K562 (cell line): ENCODE results near the gene PDPK1. TPM values are rescaled to one million over a fixed set of nuclear protein-coding genes. Genes with fewer than 3 reads are reported as not detected.
A peak's percentile ranks its signal among the peaks of the same experiment; 100 is the strongest.

Experiments used
- ATF1 ChIP-seq, 2 experiments: fragments of 450-650 bp in 1 of 2; IDR thresholded peaks; 2 replicates each; pipeline ENCODE4 v1.6.1; 2016; ENCODE audit warnings: missing compliant biosample characterization in 1 of 2, missing genetic modification characterization in 1 of 2
- COPS2 ChIP-seq: fragments of 450-650 bp; conservative IDR thresholded peaks from 2 replicates; pipeline ENCODE4 v1.6.1; 2016; ENCODE audit warnings: mild to moderate bottlenecking, moderate library complexity
- FIP1L1 ChIP-seq: fragments of 200-400 bp; formaldehyde crosslinking; IDR thresholded peaks from 2 replicates; pipeline ENCODE4 v1.6.1; 2018; ENCODE audit warnings: mild to moderate bottlenecking, low read depth, low read length; ENCODE audit not compliant: poor library complexity, severe bottlenecking
- FOXJ3 ChIP-seq: sonication (generic); formaldehyde crosslinking; IDR thresholded peaks from 2 replicates; pipeline ENCODE4 v1.4.0; 2020; ENCODE audit warnings: mild to moderate bottlenecking, missing genetic modification reagents
- HEY1 ChIP-seq: fragments of 250-450 bp; sonication (Bioruptor Pico); IDR thresholded peaks from 2 replicates; pipeline ENCODE4 v1.5.0; 2020; ENCODE audit warnings: mild to moderate bottlenecking, moderate library complexity, borderline replicate concordance
- HMGN3 ChIP-seq: IDR thresholded peaks from 2 replicates; pipeline ENCODE4 v1.6.1; 2011; ENCODE audit warnings: borderline replicate concordance, low read depth, mild to moderate bottlenecking, mixed read lengths, low read length; ENCODE audit not compliant: insufficient read length; ENCODE audit errors: extremely low read depth
- IRF2 ChIP-seq: sonication (generic); formaldehyde crosslinking; IDR thresholded peaks from 2 replicates; pipeline ENCODE4 v1.8.1; 2022; ENCODE audit warnings: mild to moderate bottlenecking, missing genetic modification reagents
- MEF2A ChIP-seq: IDR thresholded peaks from 2 replicates; pipeline ENCODE4 v1.6.1; 2011; ENCODE audit warnings: low read depth, mild to moderate bottlenecking, low read length, moderate library complexity; ENCODE audit not compliant: control insufficient read depth
- NFE2 ChIP-seq: IDR thresholded peaks from 2 replicates; pipeline ENCODE4 v1.6.1; 2014; ENCODE audit warnings: antibody characterized with exemption, low read depth
- NFRKB ChIP-seq: fragments of 450-650 bp; IDR thresholded peaks from 2 replicates; pipeline ENCODE4 v1.6.1; 2016; ENCODE audit warnings: low read depth
- POU5F1 ChIP-seq: fragments of 150-350 bp; IDR thresholded peaks from 2 replicates; pipeline ENCODE4 v1.6.1; 2014; ENCODE audit warnings: borderline replicate concordance, low read length, low read depth, mild to moderate bottlenecking; ENCODE audit not compliant: partially characterized antibody
- PRMT5 ChIP-seq: sonication (generic); formaldehyde crosslinking; IDR thresholded peaks from 2 replicates; pipeline ENCODE4 v1.5.0; 2020; ENCODE audit warnings: missing genetic modification reagents
- RB1 ChIP-seq: fragments of 450-650 bp; IDR thresholded peaks from 2 replicates; pipeline ENCODE4 v1.6.1; 2017; ENCODE audit warnings: low read depth, mild to moderate bottlenecking
- SMC3 ChIP-seq: conservative IDR thresholded peaks from 2 replicates; pipeline ENCODE4 v1.6.1; 2011; ENCODE audit warnings: low read depth, low read length, improper control_type of control experiment; ENCODE audit not compliant: insufficient read depth
- SNIP1 ChIP-seq: fragments of 450-650 bp; IDR thresholded peaks from 2 replicates; pipeline ENCODE4 v1.7.1; 2017; ENCODE audit warnings: low read depth, mild to moderate bottlenecking
- YY1 ChIP-seq, 3 experiments: IDR thresholded peaks; 2 replicates each; pipeline ENCODE4 v1.6.1; 2011; ENCODE audit warnings: low read length in 2 of 3, mild to moderate bottlenecking in 2 of 3, moderate library complexity in 2 of 3, borderline replicate concordance in 1 of 3, control low read depth in 1 of 3, low read depth in 1 of 3; ENCODE audit not compliant: insufficient read depth in 3 of 3, insufficient replicate concordance in 2 of 3, control insufficient read depth in 1 of 3, insufficient read length in 1 of 3; ENCODE audit errors: extremely low read depth in 1 of 3
- ZNF140 ChIP-seq: fragments of 250-450 bp; sonication (Bioruptor Pico); IDR thresholded peaks from 2 replicates; pipeline ENCODE4 v1.8.0; 2021; ENCODE audit warnings: moderate library complexity, mild to moderate bottlenecking, inconsistent platforms
- ZNF174 ChIP-seq: fragments of 250-450 bp; sonication (Bioruptor Pico); IDR thresholded peaks from 2 replicates; pipeline ENCODE4 v1.4.0; 2020; ENCODE audit warnings: mild to moderate bottlenecking
- ZNF263 ChIP-seq: sonication (generic); formaldehyde crosslinking; IDR thresholded peaks from 2 replicates; pipeline ENCODE4 v1.8.0; 2022; ENCODE audit warnings: mild to moderate bottlenecking, missing genetic modification reagents, borderline replicate concordance
- ZNF444 ChIP-seq: fragments of 250-450 bp; sonication (Bioruptor Pico); IDR thresholded peaks from 2 replicates; pipeline ENCODE4 v1.4.0; 2020; ENCODE audit warnings: mild to moderate bottlenecking, moderate library complexity
- ZNF57 ChIP-seq: fragments of 450-650 bp; formaldehyde crosslinking; IDR thresholded peaks from 2 replicates; pipeline ENCODE4 v1.4.0; 2020; ENCODE audit warnings: mild to moderate bottlenecking, moderate library complexity
- ZZZ3 ChIP-seq: fragments of 450-650 bp; IDR thresholded peaks from 2 replicates; pipeline ENCODE4 v1.6.1; 2016; ENCODE audit warnings: antibody characterized with exemption, mild to moderate bottlenecking, moderate library complexity
- polyA plus RNA-seq, 8 experiments: library from polyadenylated mRNA; depleted of rRNA in 4 of 8; stranded (reverse) in 5 of 8; unstranded in 3 of 8; fragments of >200 nt; fragmentation: Nextera tagmentation in 2 of 8; fragmentation: Illumina TruSeq in 1 of 8; extraction: Ambion mirVana in 2 of 8; extraction: Trizol in 1 of 8; gene quantifications; 2 replicates each; pipeline versions ENCODE4 v1.2.1 to v1.2.3, GENCODE V29; 2011 to 2014; ENCODE audit warnings: inconsistent platforms in 1 of 8, missing spikeins in 1 of 8
- total RNA-seq, 7 experiments: library from RNA; depleted of rRNA in 6 of 7; stranded (reverse); fragments of >200 nt in 6 of 7; fragmentation: Illumina TruSeq in 2 of 7; extraction: Trizol in 2 of 7; gene quantifications; 2 replicates each; pipeline versions ENCODE4 v1.2.1 to v1.2.3, GENCODE V29; 2011 to 2021; ENCODE audit warnings: low replicate concordance in 1 of 7
- TF ChIP-seq, protein P1 (sequence below): fragments of 250-450 bp; sonication (Bioruptor Pico); IDR thresholded peaks from 2 replicates; pipeline ENCODE4 v1.6.1; 2021; ENCODE audit warnings: mild to moderate bottlenecking
- TF ChIP-seq, protein P2 (sequence below), 3 experiments: fragments of 200-800 bp in 1 of 3; sonication (Bioruptor generic) in 1 of 3; sonication (generic) in 1 of 3; formaldehyde crosslinking in 1 of 3; IDR thresholded peaks; 2 replicates each; pipeline versions ENCODE4 v1.6.1 to v1.8.0; 2016 to 2022; ENCODE audit warnings: mild to moderate bottlenecking in 2 of 3, missing compliant biosample characterization in 2 of 3, missing genetic modification characterization in 2 of 3, missing genetic modification reagents in 1 of 3
- TF ChIP-seq, protein P3 (sequence below): sonication (generic); formaldehyde crosslinking; IDR thresholded peaks from 2 replicates; pipeline ENCODE4 v1.8.1; 2023; ENCODE audit warnings: mild to moderate bottlenecking, missing genetic modification reagents

PDPK1 gene
- total and polyA plus RNA-seq, 9 of the 15 experiments (the other 6 are each of a cell fraction or from before 2014, with no cell fraction given) = 4.0 to 37.2 (median 18.7) TPM

DNA sequence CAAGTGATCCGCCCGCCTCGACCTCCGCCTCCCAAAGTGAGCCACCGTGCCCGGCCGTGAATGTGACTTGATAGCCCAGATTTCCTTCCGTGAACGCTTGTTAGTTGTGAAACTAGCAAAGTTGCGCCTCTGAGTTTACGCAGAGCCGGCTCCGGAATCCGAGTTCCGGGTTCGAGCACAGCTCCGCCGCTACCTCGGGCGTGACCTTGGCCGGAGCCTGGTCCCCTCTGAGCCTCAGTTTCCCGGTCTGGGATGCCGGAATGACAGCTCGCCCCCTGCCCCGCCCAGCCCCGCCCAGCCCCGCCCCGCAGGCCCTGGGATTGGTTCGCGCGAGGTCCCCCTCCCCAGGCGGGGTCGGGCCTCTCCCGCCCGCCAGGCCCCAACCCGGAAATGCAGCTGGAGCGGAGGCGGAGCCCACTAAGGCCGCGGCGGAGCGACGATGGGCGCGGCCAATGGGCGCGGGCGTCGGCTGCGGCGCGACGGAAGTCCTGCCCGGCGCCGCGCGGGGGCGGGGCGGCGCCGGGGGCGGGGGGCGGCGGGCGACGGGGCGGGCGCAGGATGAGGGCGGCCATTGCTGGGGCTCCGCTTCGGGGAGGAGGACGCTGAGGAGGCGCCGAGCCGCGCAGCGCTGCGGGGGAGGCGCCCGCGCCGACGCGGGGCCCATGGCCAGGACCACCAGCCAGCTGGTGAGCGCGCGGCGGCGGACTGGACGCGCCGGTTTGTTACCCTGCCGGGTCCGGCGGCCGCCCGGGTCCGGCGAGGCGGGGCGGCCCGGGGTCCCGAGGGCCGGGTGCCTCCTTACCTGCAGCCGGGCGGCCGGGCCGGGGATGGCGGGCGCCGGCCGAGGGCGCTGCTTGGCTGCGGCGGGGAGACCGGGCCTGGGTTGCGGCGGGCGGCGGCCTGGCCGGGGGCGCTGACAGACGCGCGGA, at the start of gene PDPK1 (continued):
- TF ChIP-seq, protein P1, sequence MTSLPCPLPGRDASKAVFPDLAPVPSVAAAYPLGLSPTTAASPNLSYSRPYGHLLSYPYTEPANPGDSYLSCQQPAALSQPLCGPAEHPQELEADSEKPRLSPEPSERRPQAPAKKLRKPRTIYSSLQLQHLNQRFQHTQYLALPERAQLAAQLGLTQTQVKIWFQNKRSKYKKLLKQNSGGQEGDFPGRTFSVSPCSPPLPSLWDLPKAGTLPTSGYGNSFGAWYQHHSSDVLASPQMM (CRISPR knock-in tag) = no peak
- TF ChIP-seq, protein P2, sequence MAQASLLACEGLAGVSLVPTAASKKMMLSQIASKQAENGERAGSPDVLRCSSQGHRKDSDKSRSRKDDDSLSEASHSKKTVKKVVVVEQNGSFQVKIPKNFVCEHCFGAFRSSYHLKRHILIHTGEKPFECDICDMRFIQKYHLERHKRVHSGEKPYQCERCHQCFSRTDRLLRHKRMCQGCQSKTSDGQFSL (CRISPR knock-in tag; IDR thresholded peaks at IDR 0.05) = no peak
- TF ChIP-seq, protein P2 (tag; IDR thresholded peaks at IDR 0.05) = no peak
- TF ChIP-seq RB1 = peak; percentile 54; the same call in 1 of the 2 replicates
- TF ChIP-seq IRF2 (CRISPR knock-in tag) = no peak
- no peak for TF ChIP-seq ATF1 (CRISPR knock-in tag; IDR thresholded peaks at IDR 0.05)
- no peak for TF ChIP-seq ATF1 (tag; IDR thresholded peaks at IDR 0.05)
- TF ChIP-seq ZNF263 (CRISPR knock-in tag) = no peak
- TF ChIP-seq ZNF140 (CRISPR knock-in tag) = no peak
- no peak for TF ChIP-seq ZNF174 (CRISPR knock-in tag)
- TF ChIP-seq POU5F1 = no peak
- TF ChIP-seq YY1 (IDR thresholded peaks at IDR 0.05; ENCODE audit: borderline replicate concordance in 1 of 3, control insufficient read depth in 1 of 3, extremely low read depth in 1 of 3, insufficient read depth in 3 of 3, insufficient read length in 1 of 3, insufficient replicate concordance in 2 of 3, low read depth in 1 of 3, low read length in 2 of 3) = peak; percentile 65 to 92 (median 89)
- no peak for TF ChIP-seq MEF2A
- no peak for TF ChIP-seq NFRKB
- peak; percentile 59 for TF ChIP-seq HMGN3
- no peak for TF ChIP-seq COPS2
- no peak for TF ChIP-seq ZNF57 (CRISPR knock-in tag)
- no peak for TF ChIP-seq ZZZ3
- no peak for TF ChIP-seq PRMT5 (CRISPR knock-in tag)
- TF ChIP-seq, protein P3, sequence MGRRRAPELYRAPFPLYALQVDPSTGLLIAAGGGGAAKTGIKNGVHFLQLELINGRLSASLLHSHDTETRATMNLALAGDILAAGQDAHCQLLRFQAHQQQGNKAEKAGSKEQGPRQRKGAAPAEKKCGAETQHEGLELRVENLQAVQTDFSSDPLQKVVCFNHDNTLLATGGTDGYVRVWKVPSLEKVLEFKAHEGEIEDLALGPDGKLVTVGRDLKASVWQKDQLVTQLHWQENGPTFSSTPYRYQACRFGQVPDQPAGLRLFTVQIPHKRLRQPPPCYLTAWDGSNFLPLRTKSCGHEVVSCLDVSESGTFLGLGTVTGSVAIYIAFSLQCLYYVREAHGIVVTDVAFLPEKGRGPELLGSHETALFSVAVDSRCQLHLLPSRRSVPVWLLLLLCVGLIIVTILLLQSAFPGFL = no peak
- no peak for TF ChIP-seq SNIP1
- TF ChIP-seq HEY1 (CRISPR knock-in tag) = no peak
- no peak for TF ChIP-seq FOXJ3 (CRISPR knock-in tag)
- no peak for TF ChIP-seq ZNF444 (CRISPR knock-in tag)
- TF ChIP-seq FIP1L1 = no peak
- TF ChIP-seq NFE2 = no peak
- no peak for TF ChIP-seq SMC3
